GM19438 (cell line): Measurements from ENCODE around the gene FCN2.

ENCODE experiments used
- ATAC-seq: cut with Tn5 transposase; IDR thresholded peaks from one replicate; pipeline ENCODE4 v1.9.1; 2021; ENCODE audit warnings: low read depth; ENCODE audit not compliant: unreplicated experiment

Gene FCN2

DNA sequence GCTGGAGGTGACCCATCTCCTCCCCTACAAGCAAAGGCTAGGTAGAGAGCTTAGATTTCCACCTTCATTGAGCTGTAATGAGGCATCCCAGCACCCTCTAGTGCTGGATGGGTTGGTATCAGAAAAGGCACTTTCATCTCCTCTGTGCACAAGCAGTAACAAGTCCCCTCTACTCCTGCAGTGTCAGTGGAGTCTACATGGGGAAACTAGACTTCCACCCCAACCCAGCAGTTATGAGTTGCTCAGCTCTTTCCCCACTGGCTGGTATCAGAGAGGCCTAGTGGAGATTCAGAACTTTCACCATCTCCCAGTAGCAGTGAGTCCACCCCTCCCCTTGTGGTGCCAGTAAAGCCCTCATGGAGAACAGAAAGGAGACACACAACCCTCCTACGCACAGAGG, 19.2 kb downstream of the FCN2 start:
- ATAC-seq: no peak

DNA sequence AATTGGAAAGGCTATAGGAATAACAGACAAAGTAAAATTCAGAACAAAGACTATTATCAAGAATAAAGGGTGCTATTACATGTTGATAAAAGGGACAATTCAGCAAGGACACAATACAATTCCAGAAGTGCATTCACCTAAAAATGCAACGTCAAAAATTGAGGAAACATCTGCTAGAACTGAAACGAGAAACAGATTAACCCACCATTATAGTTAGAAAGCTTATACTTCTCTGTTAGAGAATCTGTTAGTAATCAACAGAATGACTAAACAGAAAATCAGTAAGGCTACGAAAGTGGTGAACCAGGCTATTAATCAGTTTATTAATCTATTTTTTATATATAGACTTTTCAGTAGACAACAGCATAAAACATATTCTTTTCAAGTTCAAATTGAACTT, 22.3 kb downstream of the FCN2 start:
- no peak for ATAC-seq

DNA sequence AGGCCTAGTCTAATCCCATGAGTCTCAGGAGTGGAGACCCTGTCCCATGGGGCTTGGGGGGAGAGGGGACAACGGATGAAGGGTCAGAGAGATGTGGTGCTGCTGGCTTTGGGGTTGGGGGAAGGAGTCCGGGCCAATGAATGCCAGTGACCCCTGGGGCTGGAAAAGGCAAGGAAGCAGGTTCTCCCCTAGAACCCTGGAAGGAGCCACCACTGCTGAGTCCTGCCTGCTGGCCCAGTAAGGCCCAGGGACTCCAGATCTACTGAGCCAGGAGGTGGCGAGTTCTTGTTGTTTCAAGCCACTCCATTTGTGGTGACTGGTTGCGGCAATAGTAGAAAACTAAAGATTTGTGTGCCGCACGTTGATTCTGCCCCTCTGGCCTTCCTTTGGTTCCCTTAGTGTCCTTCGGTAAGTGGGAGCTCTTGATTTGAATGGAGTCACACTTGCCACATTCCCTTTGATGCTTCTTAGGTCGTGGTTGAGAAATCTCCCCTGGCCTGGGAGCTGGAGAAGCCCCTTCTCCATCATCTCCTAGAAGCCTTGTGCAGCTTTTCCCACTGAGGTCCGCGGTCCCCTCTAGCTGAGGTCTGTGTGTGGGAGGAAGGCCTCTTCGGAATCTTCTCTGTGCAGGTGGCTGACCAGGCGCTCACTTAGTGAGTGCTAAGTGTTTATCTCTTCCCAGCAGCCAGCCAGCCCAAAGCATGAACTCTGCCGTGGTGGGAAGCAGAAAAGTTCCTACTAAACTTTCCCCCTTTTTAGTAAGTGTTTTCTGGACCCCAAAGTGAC, 28.1 kb downstream of the FCN2 start:
- no peak for ATAC-seq

DNA sequence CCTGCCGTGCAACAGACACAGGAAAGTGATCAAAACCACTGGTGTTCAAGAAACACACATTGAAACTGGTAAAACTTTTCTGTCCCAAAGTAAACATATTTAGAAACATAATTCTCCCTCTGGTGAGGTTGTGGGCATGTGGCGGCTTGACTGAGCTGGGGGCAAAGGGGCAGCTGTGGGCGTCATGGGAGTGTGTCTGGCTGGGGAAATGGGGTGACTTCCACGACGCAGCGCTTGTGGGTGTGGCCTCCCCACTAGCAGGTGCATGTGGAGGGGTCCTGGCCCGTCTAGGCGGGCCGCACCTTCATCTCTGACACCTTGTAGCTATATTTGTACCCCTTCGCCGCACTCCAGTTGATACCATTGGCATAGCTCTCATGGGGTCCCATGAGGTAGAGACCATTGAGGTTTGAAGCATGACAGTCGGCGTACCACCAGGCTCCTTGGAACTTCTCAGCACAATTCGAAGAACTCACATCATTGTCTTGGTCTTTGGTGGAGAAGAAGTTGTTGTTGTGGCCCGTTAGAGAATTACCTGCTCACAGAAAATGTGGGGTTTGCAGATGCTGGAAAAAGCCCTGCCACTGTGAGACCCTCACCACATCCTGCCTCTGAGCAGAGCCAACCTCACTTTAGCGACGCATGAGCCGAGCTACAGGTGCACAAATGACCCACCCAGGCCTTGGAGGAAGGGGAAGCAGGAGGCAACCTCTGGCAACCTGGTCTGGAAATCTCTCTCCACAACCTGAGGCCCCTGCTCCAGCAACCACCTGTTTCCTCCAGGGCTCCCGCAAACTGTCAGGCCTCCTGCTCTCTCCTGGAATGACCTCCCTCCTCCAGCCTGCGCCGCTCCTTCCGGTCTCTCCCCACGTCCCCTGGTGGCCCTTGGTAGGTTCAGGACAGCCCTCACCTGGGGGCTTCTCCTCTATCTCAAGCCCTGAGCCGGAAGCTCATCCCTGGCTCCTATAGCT, 29.2 kb downstream of the FCN2 start:
- no peak for ATAC-seq

DNA sequence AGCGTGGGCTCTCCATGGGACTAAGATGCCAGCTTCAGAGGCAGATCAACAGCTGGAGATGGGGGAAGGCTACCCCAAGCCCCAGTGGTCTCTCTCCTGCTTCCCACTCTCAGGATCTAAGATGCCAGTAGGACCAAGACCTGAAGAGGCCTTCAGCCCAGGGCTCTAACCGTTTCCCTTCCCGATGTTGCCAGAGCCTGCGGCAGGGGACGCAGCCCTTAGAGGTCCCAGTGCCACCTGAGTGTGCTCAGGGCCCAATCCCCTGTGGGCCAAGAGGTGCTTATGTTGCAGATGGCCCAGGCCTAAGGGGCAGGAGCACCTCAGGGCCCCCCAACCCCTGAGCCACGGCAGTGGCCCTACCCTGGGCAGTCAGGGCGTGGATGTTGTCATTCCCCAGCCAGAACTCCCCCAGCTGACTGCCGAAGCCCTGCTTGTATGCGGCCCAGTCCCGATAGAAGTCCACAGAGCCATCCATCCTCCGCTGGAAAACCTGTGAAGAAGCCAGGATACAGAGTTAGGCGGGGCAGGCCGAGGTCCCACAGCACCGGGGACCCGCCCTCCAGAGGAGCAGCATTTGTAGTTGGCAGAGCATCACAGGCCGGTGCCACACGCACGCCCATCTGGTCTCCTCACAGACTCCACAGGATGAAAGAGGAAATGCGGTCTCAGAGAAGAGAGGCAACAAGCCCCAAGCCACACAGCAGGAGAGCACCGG, 31.7 kb downstream of the FCN2 start:
- no peak for ATAC-seq

DNA sequence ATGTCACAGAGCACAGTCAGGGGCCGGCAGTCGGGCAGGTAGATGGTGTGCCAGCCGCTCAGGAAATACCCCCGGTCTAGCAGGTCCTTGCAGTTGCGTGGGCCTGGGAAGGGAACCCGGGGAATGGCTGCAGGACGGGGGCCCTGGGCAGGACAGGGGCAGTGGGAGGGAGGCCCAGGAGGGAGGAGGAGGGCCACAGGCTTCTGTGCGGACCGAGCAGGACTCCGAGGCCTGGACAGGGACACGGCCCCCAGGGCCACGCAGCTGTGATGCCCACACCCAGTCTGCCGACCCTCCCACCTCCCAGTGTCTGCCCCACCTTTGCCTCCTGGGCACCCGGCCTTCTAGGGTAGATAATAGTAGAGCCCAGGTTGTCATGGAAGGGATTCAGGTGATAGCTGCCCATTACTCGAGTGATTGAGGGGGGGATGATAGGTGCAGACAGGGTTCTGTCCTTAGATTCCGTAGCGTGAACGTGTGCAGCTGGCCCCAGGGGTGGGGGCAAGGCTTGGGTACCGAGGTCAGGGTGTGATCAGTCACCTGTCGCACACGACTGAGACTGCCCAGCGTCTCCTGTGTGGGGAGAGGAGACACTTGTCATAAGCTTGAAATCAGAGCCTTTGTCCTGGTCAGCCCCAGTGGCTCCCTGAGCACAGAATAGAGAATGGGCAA, 32.6 kb downstream of the FCN2 start:
- ATAC-seq: no peak

DNA sequence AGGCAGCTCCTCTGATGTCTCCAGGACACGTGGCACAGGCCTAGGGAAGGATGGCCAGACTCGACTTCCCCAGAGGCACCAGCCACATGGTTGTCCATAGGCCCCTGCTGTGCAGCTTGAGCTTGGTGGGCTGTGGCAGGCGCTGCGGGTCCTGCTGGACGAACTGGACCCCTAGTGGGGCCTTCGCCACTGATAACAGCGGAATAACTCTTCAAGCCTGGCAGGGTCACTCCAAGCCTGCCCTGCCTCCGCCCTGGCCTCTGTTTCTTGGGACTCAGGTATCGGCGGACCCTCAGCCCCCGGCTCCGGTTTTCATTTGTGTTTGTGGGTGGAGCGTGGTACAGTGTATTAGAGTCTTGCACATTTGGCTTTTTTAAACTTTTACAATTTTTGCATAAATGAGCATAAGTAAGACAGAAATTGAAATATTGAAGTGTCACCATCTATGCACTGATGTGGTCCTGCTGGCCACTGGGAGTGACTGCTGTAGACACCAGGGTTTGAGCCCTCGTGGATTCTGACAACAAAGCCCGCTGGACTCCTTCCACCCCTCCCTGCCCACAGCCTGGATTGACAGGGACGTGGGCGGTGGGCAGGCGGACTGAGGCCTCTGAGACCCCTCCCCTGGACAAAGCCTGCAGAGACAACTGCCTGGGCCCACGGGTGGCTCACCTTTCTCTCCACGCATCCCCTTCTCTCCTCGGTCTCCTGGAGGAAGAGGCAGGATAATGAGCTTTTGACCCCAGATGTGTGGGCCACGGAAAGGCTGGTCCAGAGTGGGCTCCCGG, 33.3 kb downstream of the FCN2 start:
- ATAC-seq: no peak

DNA sequence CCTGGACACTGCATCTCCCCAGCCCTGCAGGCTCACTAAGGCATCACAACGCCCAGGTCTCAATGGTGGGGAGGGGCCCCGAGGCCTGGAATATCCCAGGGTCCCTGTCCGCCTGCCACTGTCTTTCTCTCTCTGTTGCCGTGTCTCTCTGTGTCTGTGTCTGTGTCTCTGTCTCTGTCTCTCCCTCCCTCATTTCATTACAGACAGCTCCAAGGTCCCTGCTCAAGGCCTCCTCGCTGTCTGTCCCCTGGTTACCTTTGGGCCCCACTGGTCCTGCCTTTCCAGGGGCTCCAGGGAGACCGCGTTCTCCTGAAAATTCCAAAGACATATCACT, 33.9 kb downstream of the FCN2 start:
- ATAC-seq: no peak

DNA sequence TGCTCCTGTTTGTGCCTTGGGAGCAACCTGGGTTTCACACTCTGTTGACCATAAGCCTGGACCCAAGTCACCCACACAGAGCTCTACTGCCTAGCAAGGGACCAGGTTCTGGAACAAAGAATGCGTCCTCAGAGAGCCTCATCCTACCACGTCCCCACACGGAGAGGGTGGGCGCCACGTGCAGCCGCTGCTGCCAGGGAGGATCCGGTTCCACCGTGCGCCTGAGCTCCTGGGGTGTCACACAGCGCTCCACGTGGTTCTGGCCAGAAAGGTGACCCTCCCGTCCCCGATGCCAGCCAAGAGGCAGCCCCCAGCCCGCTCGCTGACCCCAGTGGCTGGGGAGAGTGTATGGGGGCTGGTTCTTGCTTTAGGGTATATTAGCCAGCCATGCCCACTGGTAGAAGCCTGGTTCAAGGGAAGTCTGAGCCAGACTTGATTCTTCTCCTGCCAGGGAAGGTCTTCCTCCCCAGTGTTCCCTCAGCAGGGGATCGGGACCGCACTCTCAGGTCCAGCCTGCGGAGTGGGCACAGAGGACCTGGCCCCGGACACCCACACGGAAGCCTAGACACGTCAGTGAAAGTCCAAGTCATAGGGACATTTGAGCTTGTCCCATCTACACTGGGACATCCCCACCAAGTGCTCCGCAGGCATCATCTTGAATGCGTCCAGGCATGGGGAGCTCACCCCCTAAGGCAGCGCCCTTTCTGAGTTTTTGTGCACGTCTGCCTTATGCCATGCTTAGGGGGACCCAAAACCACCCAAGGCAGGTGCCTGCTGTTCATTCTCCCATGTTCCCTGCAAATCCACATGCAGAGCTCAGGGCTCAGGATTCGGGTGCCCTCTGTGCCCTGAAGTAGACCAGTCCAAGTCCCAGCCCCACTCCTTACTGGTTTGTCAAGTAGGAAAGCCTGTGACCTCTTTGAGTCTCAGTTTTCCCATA, 34.7 kb downstream of the FCN2 start:
- ATAC-seq: no peak

DNA sequence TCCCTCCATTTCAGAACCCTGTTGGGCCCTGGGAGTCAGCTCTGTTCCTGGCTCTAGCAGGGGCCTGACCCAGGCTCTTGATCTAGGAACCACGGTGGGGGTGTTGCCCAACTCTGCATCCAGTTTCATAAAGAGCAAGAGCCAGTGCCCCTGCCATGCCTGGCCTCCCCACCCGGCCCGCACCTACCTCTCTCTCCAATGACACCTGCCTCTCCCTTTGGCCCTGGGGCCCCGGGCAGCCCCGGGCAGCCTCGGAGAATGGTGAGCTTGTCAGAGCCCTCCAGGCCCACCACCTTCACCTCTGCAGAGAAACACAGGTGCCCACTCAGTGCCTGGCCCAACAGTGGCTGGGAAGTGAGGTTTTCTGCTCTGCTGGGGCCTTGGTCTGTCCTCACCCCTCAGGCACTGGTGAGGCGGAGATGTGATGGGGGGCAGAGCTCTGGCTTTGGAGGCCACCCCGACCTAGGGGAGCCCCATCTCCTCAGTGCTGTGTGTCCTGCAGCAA, 35.6 kb downstream of the FCN2 start:
- no peak for ATAC-seq

DNA sequence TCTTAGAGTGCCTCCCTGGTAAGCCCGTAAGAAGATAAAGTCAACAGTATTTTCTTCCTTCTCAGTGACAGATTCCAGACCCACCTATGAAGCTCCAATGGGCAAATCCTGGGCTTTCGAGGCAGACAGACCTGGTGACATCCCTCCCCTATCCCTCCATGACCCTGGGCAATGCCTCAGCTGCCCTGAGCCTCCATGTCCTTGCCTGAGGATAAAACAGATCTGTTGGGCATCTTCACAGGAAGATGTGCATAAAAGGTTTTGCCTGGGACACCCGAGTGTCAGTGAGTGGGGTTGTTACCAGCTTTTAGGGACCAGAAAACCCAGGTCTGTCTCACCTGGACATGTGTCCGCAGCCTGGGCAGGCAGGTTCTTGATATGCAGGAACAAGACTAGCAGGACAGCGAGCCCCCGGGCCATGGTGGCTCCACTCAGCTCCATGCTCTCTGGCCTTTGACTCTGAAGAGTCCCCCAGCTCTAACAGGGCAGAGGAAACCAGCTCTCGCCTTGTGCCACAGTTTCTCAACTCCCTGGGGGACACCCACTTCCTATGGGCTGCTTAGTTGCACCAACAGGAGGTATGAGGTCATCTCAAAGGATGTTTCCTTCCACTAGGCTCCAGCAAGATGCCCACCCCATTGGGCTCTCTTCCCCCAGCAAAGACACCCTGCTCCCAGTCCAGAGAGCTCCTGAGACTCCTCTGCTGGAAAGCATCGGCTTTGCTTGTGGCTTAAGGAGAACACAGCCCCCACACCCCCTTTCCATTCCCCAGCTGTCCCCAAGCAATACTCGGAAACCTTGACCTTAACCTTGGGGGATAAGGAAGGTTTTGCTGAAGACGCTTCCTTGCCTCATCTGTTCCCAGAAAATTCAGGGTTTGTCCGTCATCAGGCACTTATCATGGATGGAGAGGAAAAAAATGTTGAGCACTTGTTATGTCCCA, 37.1 kb downstream of the FCN2 start, which contains the start of gene FCN1:
Gene FCN1 (minus strand): TSS at position 482 of the 943 bp plus-strand sequence. CDS start 41 bp downstream, at position 441.
- ATAC-seq: no peak

DNA sequence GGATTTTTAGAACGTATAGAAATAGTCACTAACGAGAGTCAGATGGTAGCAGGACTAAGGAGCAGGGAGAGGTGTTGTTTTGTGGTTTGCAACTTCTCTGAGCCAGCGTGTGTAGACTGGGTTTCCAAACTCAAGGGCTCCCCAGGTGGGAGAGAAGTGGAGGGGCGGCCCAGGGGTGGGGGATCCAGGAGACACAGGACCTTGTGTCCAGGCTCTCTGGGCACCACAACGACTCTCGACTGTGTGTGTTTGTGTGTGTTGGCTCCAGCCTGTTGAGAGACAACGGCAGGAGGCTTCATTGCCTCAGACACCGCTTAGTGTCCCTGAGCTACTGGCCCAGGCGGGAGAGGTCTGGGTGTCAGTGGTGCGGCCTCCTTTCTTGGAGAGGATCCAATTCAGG, 38.0 kb downstream of the FCN2 start:
- ATAC-seq: no peak

DNA sequence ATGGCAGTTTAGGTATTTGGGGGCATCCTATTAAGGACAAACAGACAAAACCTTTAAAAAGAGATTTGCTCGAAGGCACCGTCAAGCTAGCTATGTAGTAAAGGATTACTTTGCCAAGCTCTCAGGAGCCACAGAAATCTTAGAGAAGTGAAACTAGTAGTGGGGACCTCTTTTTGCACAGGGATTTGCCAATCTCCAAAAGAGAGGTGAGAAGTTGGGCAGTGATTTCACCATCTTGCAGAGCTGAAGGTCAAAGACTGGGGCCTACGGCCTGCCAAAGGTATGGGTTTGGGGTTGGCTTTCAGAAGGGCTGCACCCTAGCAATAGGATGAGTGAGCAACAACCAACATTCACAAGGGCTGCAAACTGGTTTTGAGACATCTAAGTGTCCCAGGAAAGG, 38.7 kb downstream of the FCN2 start:
- no peak for ATAC-seq

DNA sequence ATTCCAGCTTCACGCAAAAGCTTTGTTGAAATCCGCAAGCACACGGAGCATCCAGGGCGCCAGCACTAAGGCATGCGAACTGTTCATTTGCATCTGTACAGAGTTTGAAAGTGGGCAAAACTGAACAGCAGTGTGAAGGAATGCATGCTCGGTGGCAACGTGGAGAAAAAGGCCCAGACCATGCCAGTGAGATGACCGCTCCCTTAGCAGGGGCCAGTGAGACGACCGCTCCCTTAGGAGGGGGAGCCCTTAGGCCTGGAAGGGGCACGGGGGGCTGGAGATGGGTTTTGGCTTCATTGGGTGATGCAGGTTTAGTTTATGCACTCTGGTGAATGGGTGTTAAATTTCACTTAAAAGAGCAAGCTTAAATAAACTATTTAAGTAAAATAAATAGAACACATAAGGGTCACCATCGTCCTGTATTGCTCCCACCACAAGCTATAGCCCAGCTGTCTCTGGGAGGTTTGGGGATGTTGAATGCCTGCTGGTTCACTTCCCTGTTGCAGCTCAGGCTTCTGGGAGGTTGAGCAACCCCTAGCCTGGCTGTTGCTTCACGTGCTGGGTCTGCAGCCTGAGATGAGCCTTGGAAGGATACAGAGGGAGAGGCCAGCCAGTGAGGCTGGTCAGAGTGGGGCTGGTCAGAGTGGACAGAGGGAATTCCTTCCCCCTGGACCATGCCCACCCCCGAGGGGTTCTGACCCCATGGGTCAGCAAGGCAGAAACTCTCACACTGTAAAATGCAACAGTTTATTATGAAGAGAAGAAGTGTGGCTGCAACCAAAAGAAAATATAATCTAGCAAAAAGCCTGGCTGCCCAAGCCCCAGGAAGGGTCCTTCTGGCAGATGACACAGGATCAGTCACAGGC, 41.7 kb downstream of the FCN2 start:
- no peak for ATAC-seq

DNA sequence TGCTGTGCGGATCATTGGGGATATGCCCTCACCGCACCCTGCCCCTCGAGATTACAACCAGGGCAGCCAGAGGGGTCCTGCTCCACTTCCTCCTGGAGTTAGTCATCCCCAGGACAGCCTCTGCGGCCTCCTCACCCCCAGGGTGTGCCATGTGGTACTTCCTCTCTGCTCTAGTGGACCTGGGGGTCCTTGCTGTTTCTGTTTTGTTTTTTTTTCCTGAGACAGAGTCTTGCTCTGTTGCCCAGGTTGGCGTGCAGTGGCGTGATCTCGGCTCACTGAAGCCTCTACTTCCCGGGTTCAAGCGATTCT, 42.3 kb downstream of the FCN2 start:
- ATAC-seq: no peak

DNA sequence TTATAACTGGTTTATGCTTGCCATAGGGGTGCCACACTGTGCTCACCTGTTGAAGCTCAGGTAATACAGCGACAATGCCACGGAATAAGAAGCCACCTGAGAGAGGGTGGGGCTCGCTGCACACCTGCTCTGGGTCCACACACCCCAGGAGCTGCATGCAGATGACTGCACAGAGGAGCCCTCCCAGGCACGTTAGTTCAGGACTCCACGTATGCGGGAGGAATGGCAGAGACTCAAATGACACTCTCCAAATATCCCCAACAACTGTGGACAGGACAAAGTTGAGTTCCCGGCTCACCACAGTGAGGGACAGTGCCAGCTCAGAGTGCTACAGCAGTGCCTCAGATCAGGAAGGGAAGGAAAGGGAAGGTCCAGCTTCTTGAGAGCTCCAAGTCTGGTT, 42.9 kb downstream of the FCN2 start:
- ATAC-seq: no peak
